DMS79 (cell line): Measurements from ENCODE around the gene MAP3K7CL.
"Not testable (repeated sequence)": the region's sequence is repeated elsewhere in the genome, so short reads cannot be mapped to it uniquely, and the experiment has no call there.

Source experiments
- DNase-seq: peaks from one replicate; lab custom pipeline; 2025; lab: John Stamatoyannopoulos, UW

MAP3K7CL gene

DNA sequence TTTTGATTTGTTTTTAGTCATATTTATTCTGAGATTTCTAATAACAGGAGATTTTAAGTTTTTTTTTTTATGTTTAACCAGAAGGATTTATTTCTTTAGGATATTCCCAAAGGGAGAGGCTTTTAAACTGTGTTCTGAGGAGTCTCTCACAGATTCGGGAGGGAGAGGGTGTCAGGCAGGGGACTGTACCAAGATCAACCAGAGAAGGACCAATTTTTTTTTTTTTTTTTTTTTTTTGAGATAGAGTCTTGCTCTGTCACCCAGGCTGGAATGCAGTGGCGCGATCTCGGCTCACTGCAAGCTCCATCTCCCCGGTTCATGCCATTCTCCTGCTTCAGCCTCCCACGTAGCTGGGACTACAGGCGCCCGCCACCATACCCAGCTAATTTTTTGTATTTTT, 37.0 kb downstream of the MAP3K7CL start:
- not testable (repeated sequence) for DNase-seq

GRCh38 chr21:29168891-29169315, 38.5 kb downstream of the MAP3K7CL start:
- no peak for DNase-seq

GRCh38 chr21:29170944-29171343, 40.5 kb downstream of the MAP3K7CL start:
- no peak for DNase-seq

DNA sequence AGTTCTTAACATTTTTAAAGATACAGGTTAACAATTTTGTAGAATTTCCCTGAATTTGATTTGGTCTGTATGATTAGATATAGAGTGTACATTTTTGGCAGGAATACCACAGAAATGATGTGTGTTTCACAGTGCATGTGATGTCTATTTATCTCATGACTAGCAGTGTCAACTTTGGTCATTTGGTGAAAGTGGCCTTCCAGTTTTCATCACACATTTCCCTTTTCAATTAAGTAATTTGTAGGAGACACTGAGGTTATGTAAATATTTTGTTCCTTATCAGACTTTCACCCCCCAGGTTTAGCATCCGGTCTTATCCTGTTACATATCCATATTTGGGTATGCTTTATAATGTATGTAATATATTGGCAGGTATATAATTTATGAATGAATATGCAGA, 41.8 kb downstream of the MAP3K7CL start:
- no peak for DNase-seq

DNA sequence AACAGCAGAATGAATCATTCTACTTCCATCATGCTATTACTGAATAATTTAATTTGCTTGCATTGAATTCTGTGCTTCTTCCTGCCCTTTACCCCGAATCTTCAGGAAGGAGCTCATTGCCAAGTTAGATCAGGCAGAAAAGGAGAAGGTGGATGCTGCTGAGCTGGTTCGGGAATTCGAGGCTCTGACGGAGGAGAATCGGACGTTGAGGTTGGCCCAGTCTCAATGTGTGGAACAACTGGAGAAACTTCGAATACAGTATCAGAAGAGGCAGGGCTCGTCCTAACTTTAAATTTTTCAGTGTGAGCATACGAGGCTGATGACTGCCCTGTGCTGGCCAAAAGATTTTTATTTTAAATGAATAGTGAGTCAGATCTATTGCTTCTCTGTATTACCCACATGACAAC, 44.2 kb downstream of the MAP3K7CL start:
- no peak for DNase-seq

GRCh38 chr21:29175408-29176134, 45.1 kb downstream of the MAP3K7CL start:
- no peak for DNase-seq

GRCh38 chr21:29176471-29177120, 46.2 kb downstream of the MAP3K7CL start:
- DNase-seq, result no peak

DNA sequence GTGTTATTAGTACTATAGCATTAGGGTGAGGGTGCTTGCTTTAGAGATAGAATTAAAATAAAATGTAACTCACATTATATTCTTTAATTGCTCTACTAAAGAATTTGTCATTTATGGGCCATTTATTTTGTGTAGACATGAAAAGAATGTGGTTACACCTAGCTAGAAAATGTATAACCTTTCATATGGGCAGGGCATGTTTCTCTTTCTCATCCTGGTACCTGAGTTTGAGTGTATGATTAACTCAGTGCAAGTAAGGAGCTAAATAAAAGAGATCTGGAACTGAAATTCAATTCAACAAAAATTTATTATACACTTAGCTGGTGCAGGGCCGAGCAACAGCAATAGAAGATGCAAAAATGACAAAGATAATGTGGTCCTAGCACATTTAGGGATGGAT, 47.4 kb downstream of the MAP3K7CL start:
- no peak for DNase-seq

GRCh38 chr21:29178926-29179325, 48.5 kb downstream of the MAP3K7CL start:
- DNase-seq, result no peak

DNA sequence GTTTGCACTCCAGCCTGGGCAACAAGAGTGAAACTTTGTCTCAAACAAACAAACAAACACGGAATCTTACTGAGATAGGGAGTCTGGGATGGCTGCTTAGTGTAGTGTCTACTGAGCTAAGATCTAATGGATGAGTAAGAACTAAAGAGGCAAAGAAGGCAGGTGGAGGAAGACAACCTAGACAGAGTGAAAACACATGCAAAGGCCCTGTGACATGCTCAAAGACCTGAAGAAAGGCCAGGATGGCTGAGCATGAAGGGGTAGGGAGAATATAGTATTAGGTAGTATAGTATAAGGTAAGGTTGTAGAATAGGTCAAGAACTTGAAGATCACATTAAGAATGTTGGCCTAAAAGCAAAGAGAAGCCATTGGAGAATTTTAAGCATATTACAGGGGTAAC, 49.1 kb downstream of the MAP3K7CL start:
- DNase-seq, result no peak

DNA sequence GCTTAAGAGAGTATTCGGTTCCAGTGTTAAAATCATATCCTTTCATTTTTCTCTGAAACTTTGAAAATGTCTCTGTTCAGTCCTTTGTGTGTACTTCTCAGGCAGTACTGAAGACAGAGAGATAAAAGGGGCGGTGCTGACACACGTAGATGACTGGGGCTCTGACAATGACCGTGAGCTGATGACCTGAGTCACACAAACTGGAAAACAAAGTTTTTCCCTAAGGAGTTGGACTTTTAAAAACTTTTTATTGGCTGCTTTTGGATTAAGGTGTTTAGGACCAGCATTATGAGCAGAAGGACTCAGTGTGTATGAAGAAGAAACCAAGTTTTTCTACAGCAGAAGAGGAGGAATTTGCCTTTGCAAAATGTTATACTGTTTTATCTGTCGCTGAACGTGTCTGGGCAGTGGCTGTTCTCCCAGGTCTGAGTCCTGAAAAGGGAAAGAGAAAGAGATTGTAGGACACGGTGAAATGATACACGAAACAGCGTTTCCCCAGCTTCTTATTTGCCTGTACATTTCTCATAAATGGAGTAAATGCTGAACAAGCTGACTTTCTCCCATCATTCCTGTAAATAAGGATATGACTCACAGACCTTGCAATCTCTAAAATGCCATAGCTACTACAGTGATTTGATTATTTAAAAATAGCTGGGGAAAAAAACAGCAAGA, 51.5 kb downstream of the MAP3K7CL start:
- no peak for DNase-seq

DNA sequence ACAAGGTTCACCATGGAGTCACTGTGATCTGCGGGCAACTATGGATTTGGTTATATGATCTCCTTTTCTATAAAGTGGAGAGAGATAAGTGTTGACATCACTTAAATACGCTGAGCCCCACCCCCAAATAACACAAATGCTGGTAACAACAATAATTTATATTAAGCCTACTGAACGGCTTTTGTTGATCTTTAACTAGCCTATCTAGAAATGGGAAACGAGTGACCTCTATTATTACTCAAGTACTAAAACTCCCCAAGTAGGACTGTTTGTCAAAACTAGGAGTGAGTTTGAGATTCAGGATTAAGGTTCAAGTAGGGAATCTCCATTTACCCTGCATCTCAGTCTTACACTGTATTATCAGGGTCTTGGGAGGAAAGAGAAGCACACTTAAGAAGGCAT, 52.2 kb downstream of the MAP3K7CL start:
- no peak for DNase-seq

- no peak for DNase-seq
These were observed 53.6 kb downstream of the MAP3K7CL start for GRCh38 chr21:29184037-29184436.

DNA sequence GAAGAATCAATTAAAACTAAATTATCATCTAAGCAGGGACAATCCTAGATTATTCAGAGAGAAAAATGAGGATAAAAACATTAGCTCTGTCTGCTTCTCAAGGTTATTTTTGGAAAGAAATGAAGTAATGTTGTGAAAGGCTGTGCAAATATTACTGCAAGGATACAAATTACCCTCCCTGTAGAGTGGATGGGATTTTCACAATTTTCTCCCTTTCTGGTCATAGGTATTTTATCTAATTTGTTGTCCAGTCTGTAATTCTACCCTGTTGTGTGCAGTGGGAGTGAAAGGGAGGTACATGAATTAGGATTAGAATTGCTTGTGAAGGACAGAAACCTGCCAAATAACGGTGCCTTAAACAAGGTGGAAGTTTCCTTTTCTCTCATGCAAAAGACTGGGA, 54.7 kb downstream of the MAP3K7CL start:
- no peak for DNase-seq

GRCh38 chr21:29185633-29186032, 55.2 kb downstream of the MAP3K7CL start:
- DNase-seq, result no peak

DNA sequence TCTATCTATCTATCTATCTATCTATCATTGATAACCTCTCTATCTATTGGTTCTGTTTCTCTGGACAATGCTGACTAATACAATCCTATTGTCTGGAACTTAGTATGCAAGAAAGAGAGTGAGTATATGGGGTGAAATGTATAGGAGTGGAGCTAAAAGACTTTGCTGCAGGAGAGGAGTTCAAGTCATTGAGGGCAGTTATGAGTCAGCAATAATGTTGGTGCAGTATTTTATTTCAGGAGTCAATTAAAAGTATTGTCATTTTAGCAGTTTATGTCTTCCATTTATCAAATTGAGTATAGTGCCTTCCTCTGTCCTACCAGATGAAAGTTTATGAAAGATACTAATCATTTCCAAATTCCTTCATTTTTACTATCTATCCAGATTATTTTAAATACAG, 55.8 kb downstream of the MAP3K7CL start:
- no peak for DNase-seq

- DNase-seq, result no peak
These were observed 57.5 kb downstream of the MAP3K7CL start for GRCh38 chr21:29187944-29188343.

- DNase-seq, result no peak
These were observed 58.9 kb downstream of the MAP3K7CL start for GRCh38 chr21:29189353-29189752.

- DNase-seq, result no peak
These were observed 60.5 kb downstream of the MAP3K7CL start for GRCh38 chr21:29190923-29191331.

GRCh38 chr21:29193072-29193471, 62.6 kb downstream of the MAP3K7CL start:
- no peak for DNase-seq

DNA sequence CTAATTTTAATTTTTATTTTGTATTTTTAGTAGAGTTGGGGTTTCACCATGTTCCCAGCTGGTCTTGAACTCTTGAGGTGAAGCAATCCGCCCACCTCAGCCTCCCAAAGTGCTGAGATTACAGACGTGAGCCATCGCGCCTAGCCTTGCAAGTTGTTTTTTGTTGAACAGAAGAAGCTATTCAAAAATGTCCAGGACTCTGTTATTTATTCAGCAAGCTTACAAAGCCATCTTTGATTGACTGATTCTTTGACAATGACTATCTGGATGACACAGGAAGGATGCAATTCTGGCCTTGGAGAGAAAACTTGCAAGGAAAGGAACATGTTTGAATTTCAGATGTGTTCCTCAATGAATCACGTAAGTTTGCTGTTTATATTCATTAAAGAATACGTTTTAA, 63.5 kb downstream of the MAP3K7CL start:
- DNase-seq, result no peak

DNA sequence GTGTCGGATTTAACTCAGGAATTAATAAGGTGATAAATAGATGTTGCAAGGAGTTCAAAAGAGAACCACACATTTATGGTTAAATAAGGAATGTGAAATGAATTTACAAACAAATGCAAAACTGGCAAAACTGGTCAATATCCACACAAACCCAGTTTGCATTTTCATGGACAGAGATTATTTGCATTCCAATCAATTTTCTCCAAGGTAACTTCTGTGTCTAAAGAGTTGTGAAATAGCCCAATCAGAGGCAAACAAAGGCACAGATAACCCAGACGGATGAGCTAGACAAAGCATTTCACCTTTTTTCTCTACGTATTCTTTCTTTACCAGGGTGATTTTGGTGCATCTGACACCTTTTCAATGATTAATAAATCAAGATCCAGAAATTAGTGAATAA, 63.9 kb downstream of the MAP3K7CL start:
- no peak for DNase-seq

- no peak for DNase-seq
These were observed 64.4 kb downstream of the MAP3K7CL start for GRCh38 chr21:29194847-29195246.
